CD4-positive, alpha-beta T cell (primary cell): ENCODE results near the gene PTPRT. TPM values are rescaled to one million over a fixed set of nuclear protein-coding genes. Genes with fewer than 3 reads are reported as not detected.

Experiments
- ATAC-seq: fragments of 200-7000 bp; cut with Tn5 transposase; one replicate; pipeline ENCODE4 v1.10.0; 2022; ENCODE audit warnings: mild to moderate bottlenecking; ENCODE audit not compliant: poor library complexity
- CTCF ChIA-PET: fragments of 350-600 bp; sonication (Branson Sonifier 250); formaldehyde crosslinking; loops from one replicate; lab custom pipeline; 2021; ENCODE audit warnings: antibody characterized with exemption, inconsistent platforms; lab: Charles Lee
- POLR2A ChIA-PET: fragments of 350-600 bp; sonication (Branson Sonifier 250); formaldehyde crosslinking; loops from one replicate; lab custom pipeline; 2021; ENCODE audit warnings: antibody characterized with exemption, inconsistent platforms; lab: Charles Lee
- DNase-seq, 14 experiments: peaks; one replicate each; pipeline ENCODE4 v3.0.0-alpha.2; 2013 to 2020; ENCODE audit warnings: mixed read lengths in 2 of 14
- H3K27ac ChIP-seq, 2 donors: one replicate each; pipeline versions ENCODE4 v1.5.1 to v1.7.0; 2013; ENCODE audit warnings: low read length in 2 of 2, low read depth in 1 of 2, mild to moderate bottlenecking in 1 of 2
- H3K27me3 ChIP-seq, 2 experiments: 1 replicate in 1 of 2; 2 replicates in 1 of 2; pipeline versions ENCODE4 v1.6.1 to v1.7.0; 2013; ENCODE audit warnings: low read length in 2 of 2, control low read depth in 1 of 2, mild to moderate bottlenecking in 1 of 2, moderate library complexity in 1 of 2; ENCODE audit not compliant: insufficient read depth in 2 of 2, control insufficient read depth in 1 of 2
- H3K36me3 ChIP-seq: one replicate; pipeline ENCODE4 v1.6.1; 2013; ENCODE audit warnings: low read length, control low read depth; ENCODE audit not compliant: insufficient read depth
- H3K4me1 ChIP-seq: one replicate; pipeline ENCODE4 v1.6.1; 2013; ENCODE audit warnings: low read length, control low read depth; ENCODE audit not compliant: insufficient read depth
- H3K4me3 ChIP-seq: one replicate; pipeline ENCODE4 v1.5.1; 2013; ENCODE audit warnings: mild to moderate bottlenecking, low read length, moderate library complexity
- H3K9me3 ChIP-seq, 2 experiments: 1 replicate in 1 of 2; 2 replicates in 1 of 2; pipeline versions ENCODE4 v1.6.1 to v1.7.0; 2013; ENCODE audit warnings: low read length in 2 of 2, mild to moderate bottlenecking in 2 of 2, control low read depth in 1 of 2, moderate library complexity in 1 of 2; ENCODE audit not compliant: control insufficient read depth in 1 of 2, insufficient read depth in 1 of 2
- H3K27ac Mint-ChIP-seq: one replicate; pipeline ENCODE4 v1.8.0; 2020; ENCODE audit warnings: mixed read lengths
- H3K27me3 Mint-ChIP-seq: one replicate; pipeline ENCODE4 v1.8.0; 2021; ENCODE audit warnings: mixed read lengths
- H3K36me3 Mint-ChIP-seq: one replicate; pipeline ENCODE4 v1.8.0; 2021; ENCODE audit warnings: low read depth, mixed read lengths
- H3K4me1 Mint-ChIP-seq: one replicate; pipeline ENCODE4 v1.8.0; 2021; ENCODE audit warnings: low read depth, mixed read lengths
- H3K4me3 Mint-ChIP-seq: one replicate; pipeline ENCODE4 v1.8.0; 2020; ENCODE audit warnings: mild to moderate bottlenecking, mixed read lengths
- H3K9me3 Mint-ChIP-seq: one replicate; pipeline ENCODE4 v1.8.0; 2020; ENCODE audit warnings: mixed read lengths
- CTCF ChIP-seq: fragments of 200-600 bp; IDR thresholded peaks from one replicate; pipeline ENCODE4 v1.8.0; 2022; ENCODE audit warnings: antibody characterized with exemption, mild to moderate bottlenecking
- intact Hi-C, 2 experiments: fragments of 100-400 bp; cut with DNase I in 1 of 2; cut with micrococcal nuclease in 1 of 2; formaldehyde crosslinking; loops; one replicate each; pipeline versions ENCODE4 v1.15.1 to v1.9.0; 2023 to 2025; cut with DNase I, micrococcal nuclease
- total RNA-seq, 174 experiments: library from RNA in 2 of 174; stranded (reverse) in 2 of 174; gene quantifications; one replicate each; pipeline ENCODE4 v1.2.3 and lab custom pipeline; 2021 to 2026

PTPRT gene
- total RNA-seq, 2 experiments from 2014 or later, result not detected

GRCh38 chr20:42429761-42430458, 759.8 kb downstream of the PTPRT start:
- Mint-ChIP-seq H3K27me3 (peaks cover 4% of the 10 kb centered on the region), H3K9me3 (peaks cover 13% of the 10 kb centered on the region), H3K36me3 (no peaks in the 10 kb centered on the region), H3K4me1 (no peaks in the 10 kb centered on the region), H3K4me3 (no peak overlapping the region), H3K27ac (no peak overlapping the region)
- H3K27ac ChIP-seq, result no peak overlapping the region
- no peaks in the 10 kb centered on the region for H3K4me1 ChIP-seq
- intact Hi-C loops, result no loop called here
- no peaks in the 10 kb centered on the region for H3K36me3 ChIP-seq
- DNase-seq, result no peak
- no peak for TF ChIP-seq CTCF
- ChIA-PET CTCF (no interaction called here), POLR2A (no interaction called here)
- H3K4me3 ChIP-seq, result no peak overlapping the region
- peaks cover 0 to 4% of the 10 kb centered on the region in 2 experiments for H3K9me3 ChIP-seq
- H3K27me3 ChIP-seq, result no peaks in the 10 kb centered on the region
- ATAC-seq, result no peak

- Mint-ChIP-seq H3K4me3 (no peak overlapping the region), H3K4me1 (no peaks in the 10 kb centered on the region)
- POLR2A ChIA-PET, result no interaction called here
Measured at GRCh38 chr20:42419814-42420532, 769.7 kb downstream of the PTPRT start.

GRCh38 chr20:42406826-42407225, 782.9 kb downstream of the PTPRT start:
- no peak for TF ChIP-seq CTCF
- Histone ChIP-seq H3K9me3 (no peaks in the 10 kb centered on the region), H3K4me1 (no peaks in the 10 kb centered on the region), H3K27me3 (no peaks in the 10 kb centered on the region), H3K36me3 (no peaks in the 10 kb centered on the region), H3K4me3 (no peak overlapping the region), H3K27ac (no peak overlapping the region)
- H3K4me1 Mint-ChIP-seq, result no peaks in the 10 kb centered on the region
- ChIA-PET CTCF (no interaction called here), POLR2A (no interaction called here)
- no peaks in the 10 kb centered on the region for H3K27me3 Mint-ChIP-seq
- no peak for DNase-seq
- peaks cover 2% of the 10 kb centered on the region for H3K9me3 Mint-ChIP-seq
- no peak for ATAC-seq
- intact Hi-C loops, result no loop called here
- H3K36me3 Mint-ChIP-seq, result no peaks in the 10 kb centered on the region
- no peak overlapping the region for H3K27ac Mint-ChIP-seq
- no peak overlapping the region for H3K4me3 Mint-ChIP-seq

More at GRCh38 chr20:42419814-42420532, 769.7 kb downstream of the PTPRT start:
- Histone ChIP-seq H3K4me1 (no peaks in the 10 kb centered on the region), H3K36me3 (no peaks in the 10 kb centered on the region), H3K4me3 (no peak overlapping the region), H3K9me3 (peaks cover 0 to 3% of the 10 kb centered on the region in 2 experiments), H3K27me3 (peaks cover 0 to 2% of the 10 kb centered on the region in 2 experiments), H3K27ac (no peak overlapping the region)
- Mint-ChIP-seq H3K9me3 (no peaks in the 10 kb centered on the region), H3K27me3 (no peaks in the 10 kb centered on the region), H3K27ac (no peak overlapping the region), H3K36me3 (no peaks in the 10 kb centered on the region)
- ATAC-seq, result no peak
- intact Hi-C loops, result no loop called here
- CTCF ChIA-PET, result no interaction called here
- no peak for DNase-seq
- no peak for TF ChIP-seq CTCF
